ENCODE results near the gene POM121C.
"Not testable (repeated sequence)": the region's sequence is repeated elsewhere in the genome, so short reads cannot be mapped to it uniquely, and the experiment has no call there.

POM121C gene

DNA sequence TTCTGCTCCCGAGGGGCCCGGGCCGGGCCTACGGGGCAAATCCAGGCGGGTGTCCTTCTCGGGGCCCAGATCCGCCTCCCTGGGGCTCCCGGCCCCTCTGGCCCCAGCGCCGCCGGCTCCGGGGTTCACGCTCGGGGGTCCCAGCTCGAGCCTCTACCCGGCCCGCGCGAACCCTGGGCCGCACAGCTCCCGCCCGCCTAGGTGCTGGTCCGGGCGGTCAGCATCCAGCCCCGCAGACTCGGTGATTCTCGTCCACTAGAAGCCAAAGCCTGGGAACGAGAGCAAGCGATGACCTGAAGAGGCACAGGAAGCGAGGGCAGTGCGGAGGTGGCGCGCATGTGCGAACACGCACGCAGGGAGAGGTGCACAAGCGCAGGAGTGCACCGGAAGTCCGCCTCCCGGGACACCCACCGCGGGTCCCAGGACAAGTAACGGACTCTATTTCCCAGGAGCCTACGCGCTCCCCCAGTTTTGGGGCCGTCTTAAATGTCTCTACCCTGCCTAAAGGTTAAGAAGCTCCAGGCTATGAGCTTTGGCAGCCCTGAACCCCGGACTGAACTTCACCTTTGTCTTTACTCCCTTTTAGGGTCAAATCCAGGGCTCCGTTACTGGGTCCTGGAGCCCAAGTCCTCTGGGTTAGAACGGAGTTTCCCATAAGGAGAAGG lies at the start of gene POM121C:
TSS of gene POM121C (minus strand) at position 321 of the 665 bp plus-strand sequence. CDS start 44,803 bp downstream, outside the sequence.
- DNase-seq, result peak; percentile 96

DNA sequence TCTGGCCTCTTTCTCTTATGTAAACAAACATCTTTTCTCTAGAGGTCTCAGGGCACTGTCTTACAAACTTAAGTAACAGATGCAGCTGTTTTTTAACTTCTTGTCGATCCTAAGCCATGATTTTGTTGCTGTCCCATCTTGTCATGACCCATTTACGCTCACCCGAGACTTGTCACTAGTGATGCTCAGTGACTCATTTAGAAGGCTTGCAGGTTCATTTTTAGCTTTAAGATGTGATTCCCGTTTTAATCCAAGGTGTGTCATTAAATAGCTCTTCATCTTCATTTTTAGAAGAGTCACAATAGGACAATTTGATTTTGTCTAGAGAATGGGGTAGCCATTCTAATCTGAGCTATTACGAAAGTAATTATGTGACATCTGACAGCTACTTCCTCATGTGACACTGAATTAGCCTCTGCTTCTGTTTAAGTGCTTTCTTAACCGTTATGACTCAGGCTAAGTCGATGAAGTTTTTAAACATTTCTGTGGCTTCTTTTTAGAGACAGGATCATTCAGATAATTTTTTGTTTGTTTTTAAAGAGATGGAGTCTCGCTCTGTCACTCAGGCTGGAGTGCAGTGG lies 48.7 kb upstream of the POM121C start:
- DNase-seq, result no peak

DNA sequence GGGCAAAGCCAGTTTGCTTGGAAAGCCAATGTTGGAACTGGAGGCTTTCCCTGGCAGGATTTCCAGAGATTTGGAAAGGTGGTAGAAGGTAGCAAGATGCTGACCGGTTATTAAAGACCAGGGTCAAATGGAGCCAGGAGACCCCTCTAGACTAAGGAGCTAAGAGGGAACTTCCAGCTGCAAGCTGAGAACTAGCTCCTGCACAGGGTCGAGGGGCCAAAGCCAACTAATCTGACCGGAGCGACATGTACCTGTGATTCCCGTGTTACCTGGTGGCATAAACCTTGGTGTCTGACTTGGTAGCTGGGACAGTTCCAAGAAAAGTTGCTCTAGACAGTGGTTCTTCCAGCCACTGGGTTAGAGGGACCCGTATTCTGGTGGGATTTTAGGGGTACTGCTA lies 47.8 kb upstream of the POM121C start:
- DNase-seq, result no peak

DNA sequence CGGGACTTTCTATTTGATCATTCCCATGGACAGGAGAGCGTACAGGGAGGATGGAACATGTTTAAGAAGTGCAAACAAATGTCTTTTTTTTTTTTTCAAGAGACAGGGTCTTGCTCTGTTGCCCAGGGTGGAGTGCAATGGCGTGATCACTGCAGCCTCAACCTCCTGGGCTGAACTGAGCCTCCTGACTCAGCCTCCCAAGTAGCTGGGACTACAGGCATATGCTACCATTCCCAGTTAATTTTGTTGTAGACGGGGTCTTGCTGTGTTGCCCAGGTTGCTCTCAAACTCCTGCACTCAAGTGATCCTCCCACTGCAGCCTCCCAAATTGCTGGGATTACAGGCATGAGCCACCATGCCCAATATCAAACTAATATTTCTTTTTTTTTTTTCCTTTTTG lies 46.5 kb upstream of the POM121C start:
- DNase-seq, result no peak

DNA sequence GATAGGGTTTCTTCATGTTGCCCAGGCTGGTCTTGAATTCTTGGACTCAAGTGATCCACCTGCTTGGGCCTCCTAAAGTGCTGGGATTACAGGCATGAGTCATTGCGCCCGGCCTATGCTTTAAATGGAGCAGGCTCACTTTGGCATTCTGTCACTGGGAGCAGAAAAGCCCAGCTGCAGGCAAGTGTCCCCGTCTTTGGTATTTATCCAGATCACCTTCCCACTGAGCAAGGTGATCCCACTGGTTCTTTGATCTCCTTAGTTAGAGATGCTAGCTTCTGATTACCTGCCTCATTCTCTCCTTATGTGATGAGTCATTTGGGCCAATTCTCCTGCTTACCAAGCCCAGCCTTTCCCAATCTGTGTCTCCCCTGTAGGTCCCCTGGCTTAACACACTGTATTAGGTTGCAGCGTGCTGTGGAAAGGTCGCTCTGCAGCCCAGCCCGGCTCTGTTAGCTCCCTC lies 45.3 kb upstream of the POM121C start:
- peak; percentile 96 for DNase-seq

DNA sequence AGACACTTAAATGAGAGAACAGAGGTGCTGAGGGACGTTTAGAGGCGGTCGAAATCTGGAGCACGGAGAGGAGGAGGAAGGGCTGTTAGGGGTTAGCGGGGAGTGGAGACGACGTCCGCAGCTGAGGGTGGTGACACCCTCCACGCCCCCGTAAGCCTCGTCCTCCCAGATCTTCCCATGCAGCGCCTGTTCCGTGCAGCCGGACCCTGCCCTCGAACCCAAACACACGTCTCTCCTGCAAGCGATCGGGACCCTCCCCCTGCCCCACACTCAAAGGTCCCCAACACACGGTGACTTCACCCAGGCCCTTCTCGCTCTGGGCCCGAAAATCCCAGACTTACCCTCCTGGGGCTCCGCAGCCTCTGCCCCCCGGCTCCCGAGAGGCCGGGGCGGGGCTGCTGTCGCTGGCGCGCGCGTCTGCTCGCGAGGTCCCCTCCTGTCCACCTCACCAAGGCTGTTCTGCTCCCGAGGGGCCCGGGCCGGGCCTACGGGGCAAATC lies 41.2 kb upstream of the POM121C start:
- DNase-seq, result not testable (repeated sequence)

DNA sequence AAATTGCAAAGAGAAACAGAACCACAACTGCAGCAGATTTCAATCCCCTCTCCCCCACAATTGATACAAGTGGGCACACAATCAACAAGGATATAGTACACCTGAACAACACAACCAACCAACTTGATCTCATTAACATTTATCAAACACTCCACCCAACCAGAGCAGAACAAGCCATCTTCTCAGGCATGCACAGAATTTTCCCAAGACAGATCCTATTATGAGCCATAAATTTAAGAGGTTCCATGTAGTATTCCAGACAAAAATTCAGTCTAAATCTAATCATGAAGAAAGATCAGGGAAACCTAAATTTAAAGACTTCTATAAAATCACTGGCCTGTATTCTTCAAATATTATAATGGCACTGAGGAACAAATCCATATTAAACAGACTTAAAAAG lies 35.6 kb upstream of the POM121C start:
- not testable (repeated sequence) for DNase-seq

DNA sequence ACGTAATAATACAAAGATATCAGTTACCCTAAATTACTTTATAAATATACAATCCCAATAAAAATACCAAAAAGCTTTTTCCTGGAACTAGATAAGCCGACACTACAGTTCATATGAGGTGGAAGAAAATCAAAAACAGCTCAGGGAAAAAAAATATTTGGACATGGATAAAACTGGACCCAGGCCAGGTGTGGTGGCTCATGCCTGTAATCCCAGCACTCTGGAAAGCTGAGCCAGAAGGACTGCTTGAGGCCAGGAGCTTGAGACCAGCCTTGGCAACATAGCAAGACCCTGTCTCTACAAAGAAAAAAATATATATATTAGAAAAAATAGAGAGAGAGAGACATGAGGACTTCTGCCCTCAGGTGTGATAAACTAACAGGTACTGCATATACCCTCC lies 32.7 kb upstream of the POM121C start:
- DNase-seq, result not testable (repeated sequence)

DNA sequence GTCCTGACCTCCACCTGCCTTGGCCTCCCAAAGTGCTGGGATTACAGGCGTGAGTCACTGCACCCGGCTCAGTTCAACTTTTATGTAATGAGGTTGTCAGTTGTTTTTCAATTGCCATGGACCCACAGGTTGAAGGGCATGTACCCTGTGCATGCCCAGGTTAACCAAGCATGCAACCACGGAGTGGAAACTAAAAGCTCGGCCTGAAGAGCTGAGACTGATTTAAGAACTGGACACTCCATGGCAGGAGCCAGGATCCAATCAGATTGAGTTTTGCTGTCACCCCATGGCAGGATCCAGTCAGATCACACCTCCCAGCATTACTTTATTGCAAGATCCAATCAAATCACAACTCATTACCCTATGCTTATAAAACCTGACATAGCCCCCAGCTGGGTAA lies 22.9 kb upstream of the POM121C start:
- DNase-seq, result not testable (repeated sequence)

DNA sequence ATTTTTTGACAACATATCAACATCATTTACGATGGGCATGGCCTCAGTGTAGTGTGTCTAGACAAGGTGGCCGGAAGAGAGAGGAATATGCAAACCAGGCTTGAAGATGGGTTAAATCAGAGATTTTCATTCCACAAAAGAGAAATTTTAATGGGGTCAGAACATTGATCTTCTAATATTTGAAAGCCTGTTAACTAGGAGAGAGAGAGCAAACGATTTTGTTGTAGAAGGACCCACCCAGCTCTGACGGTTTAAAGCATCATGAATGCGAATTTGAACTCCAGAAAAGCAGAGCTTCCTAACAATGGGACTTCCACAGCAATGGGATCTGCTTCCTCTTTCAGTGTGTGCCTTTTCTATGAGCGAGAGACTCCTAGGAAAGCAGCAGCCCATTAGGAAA lies 5.9 kb upstream of the POM121C start, which contains the start of gene SPDYE5:
TSS of gene SPDYE5 (plus strand) at position 301 of the 400 bp plus-strand sequence. CDS start 1,728 bp downstream, outside the sequence.
- not testable (repeated sequence) for DNase-seq

DNA sequence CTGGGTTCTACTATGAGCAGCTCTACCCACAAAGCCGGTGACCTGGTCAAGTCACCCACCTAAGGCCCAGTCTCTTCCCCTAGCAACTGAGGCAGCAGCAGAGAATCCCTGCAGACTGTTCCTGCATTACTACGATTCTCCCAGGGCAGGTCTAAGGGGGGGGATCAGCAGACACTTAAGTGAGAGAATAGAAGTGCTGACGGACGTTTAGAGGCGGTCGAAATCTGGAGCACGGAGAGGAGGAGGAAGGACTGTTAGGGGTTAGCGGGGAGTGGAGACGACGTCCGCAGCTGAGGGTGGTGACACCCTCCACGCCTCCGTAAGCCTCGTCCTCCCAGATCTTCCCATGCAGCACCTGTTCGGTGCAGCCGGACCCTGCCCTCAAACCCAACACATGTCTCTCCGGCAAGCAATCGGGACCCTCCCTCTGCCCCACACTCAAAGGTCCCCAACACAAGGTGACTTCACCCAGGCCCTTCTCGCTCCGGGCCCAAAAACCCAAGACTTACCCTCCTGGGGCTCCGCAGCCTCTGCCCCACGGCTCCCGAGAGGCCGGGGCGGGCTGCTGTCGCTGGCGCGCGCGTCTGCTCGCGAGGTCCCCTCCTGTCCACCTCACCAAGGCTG lies 632 bp downstream of the POM121C start:
- DNase-seq, result not testable (repeated sequence)

DNA sequence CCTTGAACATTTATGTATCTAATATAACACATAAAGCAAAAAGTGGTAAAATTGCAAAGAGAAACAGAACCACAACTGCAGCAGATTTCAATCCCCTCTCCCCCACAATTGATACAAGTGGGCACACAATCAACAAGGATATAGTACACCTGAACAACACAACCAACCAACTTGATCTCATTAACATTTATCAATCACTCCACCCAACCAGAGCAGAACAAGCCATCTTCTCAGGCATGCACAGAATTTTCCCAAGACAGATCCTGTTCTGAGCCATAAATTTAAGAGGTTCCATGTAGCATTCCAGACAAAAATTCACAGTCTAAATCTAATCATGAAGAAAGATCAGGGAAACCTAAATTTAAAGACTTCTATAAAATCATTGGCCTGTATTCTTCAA lies 5.8 kb downstream of the POM121C start:
- not testable (repeated sequence) for DNase-seq

DNA sequence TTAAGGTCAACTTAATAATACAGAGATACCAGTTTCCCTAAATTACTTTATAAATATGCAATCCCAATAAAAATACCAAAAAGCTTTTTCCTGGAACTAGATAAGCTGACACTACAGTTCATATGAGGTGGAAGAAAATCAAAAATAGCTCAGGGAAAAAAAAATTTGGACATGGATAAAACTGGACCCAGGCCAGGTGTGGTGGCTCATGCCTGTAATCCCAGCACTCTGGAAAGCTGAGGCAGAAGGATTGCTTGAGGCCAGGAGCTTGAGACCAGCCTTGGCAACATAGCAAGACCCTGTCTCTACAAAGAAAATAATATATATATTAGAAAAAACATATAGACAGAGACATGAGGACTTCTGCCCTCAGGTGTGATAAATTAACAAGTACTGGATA lies 8.6 kb downstream of the POM121C start:
- not testable (repeated sequence) for DNase-seq

DNA sequence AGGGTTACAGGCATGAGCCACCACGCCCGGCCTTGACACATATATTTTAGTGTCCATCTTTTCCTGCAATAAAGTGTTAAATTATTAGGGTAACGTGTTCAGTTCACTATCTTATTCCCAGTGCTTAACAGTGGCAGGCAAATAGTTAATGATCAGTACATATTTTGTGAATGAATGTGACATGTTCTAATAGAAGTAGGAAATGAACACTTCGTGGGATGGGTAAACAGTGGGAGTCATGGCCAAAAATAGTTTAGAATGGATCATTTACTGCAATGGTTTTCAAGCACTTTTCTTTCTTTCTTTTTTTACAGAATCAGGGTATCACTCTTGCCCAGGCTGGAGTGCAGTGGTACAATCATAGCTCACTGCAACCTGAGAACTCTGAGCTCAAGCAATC lies 15.9 kb downstream of the POM121C start:
- DNase-seq, result not testable (repeated sequence)

DNA sequence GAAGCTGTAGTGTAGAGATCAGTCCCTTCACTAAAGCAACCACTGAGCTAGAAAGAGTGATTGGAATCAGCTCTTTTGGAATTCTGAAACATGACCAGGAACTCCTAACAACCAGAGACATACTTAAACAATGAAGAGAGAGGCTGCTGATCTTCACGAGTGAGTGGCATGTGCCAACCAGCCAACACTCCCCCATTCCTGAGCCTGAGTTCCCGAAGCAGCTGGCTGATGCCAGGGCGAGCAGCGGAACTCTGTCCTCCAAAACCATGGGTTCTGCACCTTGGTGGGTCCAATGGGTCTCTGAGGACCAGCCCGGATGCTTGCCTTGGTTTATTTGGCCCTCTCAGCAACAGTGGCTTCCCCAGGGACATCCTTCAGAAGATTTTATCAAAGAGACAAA lies 25.6 kb downstream of the POM121C start:
- not testable (repeated sequence) for DNase-seq

DNA sequence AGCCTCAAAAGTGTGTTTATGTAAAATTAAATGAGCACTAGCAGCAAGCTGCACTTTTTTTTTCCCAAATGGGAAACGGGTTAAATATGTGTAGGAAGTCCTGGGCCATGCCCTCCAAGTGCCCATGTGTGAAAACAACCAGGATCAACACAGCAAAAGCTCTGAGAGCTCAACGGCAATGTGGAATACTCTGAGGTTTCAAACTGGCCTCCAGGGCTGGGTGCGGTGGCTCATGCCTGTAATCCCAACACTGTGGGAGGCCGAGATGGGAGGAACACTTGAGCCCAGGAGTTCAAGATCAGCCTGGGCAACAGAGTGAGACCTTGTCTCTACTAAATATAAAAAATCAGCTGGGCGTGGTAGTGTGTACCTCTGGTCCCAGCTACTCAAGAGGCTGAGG lies 28.1 kb downstream of the POM121C start:
- DNase-seq, result not testable (repeated sequence)

DNA sequence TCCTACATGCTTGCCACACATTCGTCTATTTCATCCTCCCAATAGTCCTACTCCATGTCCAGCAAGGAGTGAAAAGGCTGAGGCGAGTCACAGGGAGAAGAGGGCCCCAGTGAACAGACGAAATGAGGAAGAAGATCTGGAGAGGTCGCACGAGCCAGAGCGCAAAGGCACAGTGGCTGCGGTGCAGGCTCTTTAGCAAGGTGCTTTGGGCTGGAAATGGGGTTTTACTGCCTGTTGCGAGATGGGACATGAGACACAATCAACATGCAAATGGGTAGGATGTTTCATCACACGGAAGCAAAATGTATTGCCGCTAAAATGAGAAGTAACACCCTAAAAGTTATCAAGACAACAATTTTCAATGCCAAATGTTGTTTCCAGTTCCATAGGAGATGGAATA lies 29.7 kb downstream of the POM121C start:
- not testable (repeated sequence) for DNase-seq

DNA sequence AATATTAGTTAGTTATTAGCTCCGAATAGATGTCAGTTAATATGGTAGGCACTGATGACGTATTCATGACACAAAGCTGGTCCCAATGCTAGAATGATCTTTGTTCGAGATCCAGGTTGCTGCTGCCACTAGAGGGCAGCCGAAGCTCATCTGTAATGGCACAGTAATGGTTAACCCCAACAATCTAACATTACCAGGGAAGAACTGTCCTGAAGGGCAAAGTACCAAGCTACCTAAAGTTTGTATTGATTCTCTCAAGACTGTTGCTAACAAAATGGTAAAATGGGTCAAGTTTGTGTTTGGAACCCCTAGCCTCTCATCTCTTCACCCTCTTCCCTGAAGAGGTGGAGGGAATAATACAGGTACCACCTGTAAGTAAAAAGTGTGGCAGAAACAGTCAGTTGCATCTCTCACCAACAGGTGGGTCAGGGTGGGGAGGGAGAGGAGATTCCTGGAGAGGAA lies 33.6 kb downstream of the POM121C start:
- not testable (repeated sequence) for DNase-seq

DNA sequence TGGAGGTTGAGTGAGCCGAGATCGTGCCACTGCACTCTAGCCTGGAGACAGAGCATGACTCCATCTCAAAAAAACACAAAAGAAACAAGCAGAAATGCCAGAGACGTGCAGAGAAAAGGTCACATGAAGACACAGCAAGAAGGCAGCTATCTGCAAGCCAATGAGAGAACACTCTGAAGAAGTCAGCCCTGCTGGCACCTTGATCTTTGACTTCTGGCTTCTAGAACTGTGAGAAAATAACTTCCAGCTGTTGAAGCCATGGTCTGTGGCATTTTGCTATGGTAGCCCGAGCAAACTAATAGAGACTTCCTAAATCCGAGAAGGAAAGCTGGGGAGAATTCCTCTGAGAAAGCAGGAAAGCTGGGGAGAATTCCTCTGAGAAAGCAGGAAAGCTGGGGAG lies 36.2 kb downstream of the POM121C start:
- DNase-seq, result not testable (repeated sequence)

DNA sequence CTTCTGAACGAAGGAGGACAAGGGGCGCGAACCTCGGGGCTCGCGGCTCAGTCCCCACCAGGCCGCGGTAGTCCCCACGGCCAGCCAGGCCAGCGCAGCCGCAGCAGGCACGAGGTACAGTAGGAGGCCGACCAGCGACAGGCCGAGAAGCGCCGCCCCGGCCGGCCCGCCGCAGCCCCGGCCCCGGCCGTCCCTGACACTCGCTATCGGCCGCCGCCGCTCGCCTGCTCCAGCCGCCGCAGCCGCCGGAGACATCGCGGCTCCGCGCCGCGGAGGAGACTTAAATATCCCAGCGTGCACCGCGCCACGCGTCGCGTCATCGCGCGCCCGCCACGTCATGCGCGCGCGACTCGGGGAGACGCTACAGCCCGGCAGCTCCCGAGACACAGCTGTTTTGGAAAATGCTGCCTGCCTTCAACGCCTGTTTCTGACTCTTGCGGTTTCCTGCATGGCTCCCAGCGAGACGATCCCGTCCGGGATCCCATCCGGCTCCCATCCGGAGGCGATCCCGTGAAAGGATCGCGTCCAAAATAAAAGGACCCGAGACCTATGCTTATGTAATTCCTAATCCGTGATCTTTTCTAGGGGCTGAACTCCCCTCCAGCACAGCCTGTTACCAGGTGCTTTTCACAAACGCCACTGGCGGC lies 43.5 kb downstream of the POM121C start:
- peak; percentile 63 for DNase-seq

DNA sequence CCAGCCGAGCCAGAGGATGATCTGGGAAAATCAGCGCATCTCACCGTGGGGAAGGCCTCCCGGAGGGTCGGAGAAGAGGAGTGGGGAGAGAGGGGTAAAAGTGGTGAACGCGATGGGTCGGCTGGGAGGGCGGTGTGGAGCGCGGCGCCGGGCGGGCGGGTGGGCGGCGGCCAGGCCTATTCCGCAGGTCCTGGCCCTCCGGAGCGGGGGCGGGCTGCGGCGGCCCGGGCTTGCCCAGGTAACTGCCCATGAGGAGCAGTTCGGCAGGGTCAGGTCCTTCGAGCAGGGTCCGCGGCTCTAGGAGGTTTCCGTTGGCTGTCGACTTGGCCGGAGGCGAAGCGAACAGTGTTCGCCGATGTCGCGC lies 44.0 kb downstream of the POM121C start:
- DNase-seq, result not testable (repeated sequence)

DNA sequence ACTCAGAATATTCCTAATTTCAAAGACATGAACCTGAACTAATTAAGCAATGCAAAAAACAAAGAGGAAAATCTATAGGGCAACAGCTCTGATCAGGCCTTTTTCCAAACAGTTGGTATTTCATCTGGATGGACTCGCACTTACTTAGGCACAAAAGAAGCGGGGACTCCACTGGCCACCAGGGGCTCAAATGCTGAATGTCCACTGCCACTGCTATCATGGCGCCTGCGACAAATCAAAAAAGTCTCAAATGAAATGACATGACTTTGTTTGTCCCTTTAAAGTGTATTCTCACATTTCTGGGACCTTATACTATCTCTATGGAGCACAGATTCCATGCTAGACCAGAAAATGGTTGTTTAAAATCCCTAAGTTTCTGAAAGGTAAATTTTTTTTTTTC lies 47.1 kb downstream of the POM121C start:
- DNase-seq, result not testable (repeated sequence)

DNA sequence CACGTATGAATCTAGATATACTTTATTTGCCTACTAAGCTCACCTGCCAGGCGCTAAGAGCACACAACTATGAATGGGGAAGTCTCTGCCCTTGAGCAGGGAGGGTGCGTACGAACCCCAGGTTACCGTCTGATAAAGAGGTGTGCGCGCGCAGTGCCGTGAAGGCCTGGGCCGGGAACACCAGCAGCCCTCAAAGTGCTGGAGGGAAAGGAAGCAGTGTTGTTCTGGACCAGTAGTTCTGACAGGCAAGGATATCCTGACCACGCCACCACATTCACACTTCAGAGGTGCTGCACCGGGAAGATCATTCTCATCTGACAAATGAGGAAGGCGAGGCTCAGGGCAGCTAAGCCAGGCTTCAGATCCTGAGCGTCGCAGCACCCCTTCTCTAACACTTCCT lies 62.6 kb downstream of the POM121C start:
- DNase-seq, result not testable (repeated sequence)
